SK-N-SH (cell line): ENCODE data around the gene ARHGAP15. TPM values are rescaled to one million over a fixed set of nuclear protein-coding genes. Genes with fewer than 3 reads are reported as not detected.

Experiments used
- CTCF ChIA-PET: fragments of 300-600, 350-600 bp; formaldehyde crosslinking; extraction: SDS; loops from one replicate; lab custom pipeline; 2021; lab: Yijun Ruan, JAX
- POLR2A ChIA-PET: fragments of 350-600 bp; sonication (Branson Sonifier 250); formaldehyde crosslinking; extraction: SDS; loops from one replicate; lab custom pipeline; 2020; ENCODE audit warnings: antibody characterized with exemption, inconsistent platforms; lab: Yijun Ruan, JAX
- DNase-seq: peaks from one replicate; pipeline ENCODE4 v3.0.0; 2012
- H2AFZ ChIP-seq: fragments of 200-600 bp; sonication (generic); 2 replicates; pipeline ENCODE4 v1.8.1; 2016; ENCODE audit warnings: antibody characterized with exemption, mild to moderate bottlenecking, low read depth
- H3F3A ChIP-seq: fragments of 200-600 bp; sonication (generic); replicated peaks from 2 replicates; pipeline ENCODE3; 2016; ENCODE audit warnings: antibody characterized with exemption, mild to moderate bottlenecking; ENCODE audit not compliant: insufficient read depth
- H3K27ac ChIP-seq, 2 experiments: fragments of 200-500 bp in 1 of 2; fragments of 200-600 bp in 1 of 2; sonication (Bioruptor generic) in 1 of 2; sonication (generic), shearing (Covaris generic) in 1 of 2; 2 replicates each; pipeline versions ENCODE4 v1.5.1 to v1.6.1; 2014 to 2016; ENCODE audit warnings: low read depth in 2 of 2, inconsistent platforms in 1 of 2, low read length in 1 of 2, mild to moderate bottlenecking in 1 of 2, mixed read lengths in 1 of 2
- H3K27me3 ChIP-seq: fragments of 200-600 bp; sonication (generic), shearing (Covaris generic); 2 replicates; pipeline ENCODE4 v1.6.1; 2016; ENCODE audit warnings: mixed run types; ENCODE audit not compliant: insufficient read depth
- H3K36me3 ChIP-seq, 2 experiments: fragments of 200-500 bp in 1 of 2; fragments of 200-600 bp in 1 of 2; sonication (Bioruptor generic) in 1 of 2; sonication (generic) in 1 of 2; replicated peaks in 1 of 2; 2 replicates each; pipeline versions ENCODE3 to v1.5.1; 2014 to 2016; ENCODE audit warnings: low read length in 1 of 2, mild to moderate bottlenecking in 1 of 2; ENCODE audit not compliant: insufficient read depth in 2 of 2, control insufficient read depth in 1 of 2
- H3K4me1 ChIP-seq, 2 experiments: fragments of 200-500 bp in 1 of 2; fragments of 200-600 bp in 1 of 2; sonication (Bioruptor generic) in 1 of 2; sonication (generic), shearing (Covaris generic) in 1 of 2; 2 replicates each; pipeline versions ENCODE4 v1.5.1 to v1.6.1; 2014 to 2016; ENCODE audit warnings: low read depth in 1 of 2, low read length in 1 of 2, mixed run types in 1 of 2; ENCODE audit not compliant: insufficient read depth in 2 of 2, control insufficient read depth in 1 of 2
- H3K4me2 ChIP-seq: fragments of 200-600 bp; sonication (generic), shearing (Covaris generic); 2 replicates; pipeline ENCODE4 v1.6.1; 2017; ENCODE audit warnings: mixed run types
- H3K4me3 ChIP-seq, 2 experiments: fragments of 200-500 bp in 1 of 2; fragments of 200-600 bp in 1 of 2; sonication (Bioruptor generic) in 1 of 2; sonication (generic), shearing (Covaris generic) in 1 of 2; 2 replicates each; pipeline versions ENCODE4 v1.5.1 to v1.8.1; 2014 to 2016; ENCODE audit warnings: low read depth in 2 of 2, inconsistent platforms in 1 of 2, low read length in 1 of 2, mild to moderate bottlenecking in 1 of 2, mixed read lengths in 1 of 2, moderate library complexity in 1 of 2
- H3K79me2 ChIP-seq: fragments of 200-600 bp; sonication (generic); 2 replicates; pipeline ENCODE4 v1.8.1; 2017; ENCODE audit warnings: mild to moderate bottlenecking; ENCODE audit not compliant: insufficient read depth
- H3K9ac ChIP-seq: fragments of 200-600 bp; sonication (generic); 2 replicates; pipeline ENCODE4 v1.6.1; 2017; ENCODE audit warnings: mixed run types
- H3K9me2 ChIP-seq: fragments of 200-600 bp; sonication (generic); 2 replicates; pipeline ENCODE4 v1.6.1; 2017; ENCODE audit warnings: mixed run types
- H3K9me3 ChIP-seq: fragments of 200-600 bp; sonication (generic); 2 replicates; pipeline ENCODE4 v1.6.1; 2017; ENCODE audit warnings: mixed run types, mild to moderate bottlenecking, moderate library complexity
- H4K20me1 ChIP-seq: fragments of 200-600 bp; sonication (generic); 2 replicates; pipeline ENCODE4 v1.6.1; 2017; ENCODE audit warnings: mild to moderate bottlenecking, mixed run types; ENCODE audit not compliant: insufficient read depth
- CHD2 ChIP-seq: fragments of 150-350 bp; IDR thresholded peaks from 2 replicates; pipeline ENCODE4 v1.6.1; 2018; ENCODE audit warnings: low read length; ENCODE audit not compliant: partially characterized antibody
- CTCF ChIP-seq: fragments of 200-600 bp; sonication (generic); IDR thresholded peaks from 2 replicates; pipeline ENCODE4 v1.6.1; 2017; ENCODE audit warnings: antibody characterized with exemption, mild to moderate bottlenecking, moderate library complexity
- ELF1 ChIP-seq: IDR thresholded peaks from 2 replicates; pipeline ENCODE4 v1.4.0; 2012
- EZH2phosphoT487 ChIP-seq: fragments of 200-600 bp; sonication (generic); IDR thresholded peaks from 2 replicates; pipeline ENCODE4 v1.6.1; 2017; ENCODE audit warnings: low read depth, mixed run types, mild to moderate bottlenecking, antibody characterized with exemption, moderate library complexity, borderline replicate concordance
- FOSL2 ChIP-seq: IDR thresholded peaks from 2 replicates; pipeline ENCODE4 v1.4.0; 2012; ENCODE audit warnings: low read depth, mild to moderate bottlenecking, moderate library complexity, borderline replicate concordance
- GABPA ChIP-seq: IDR thresholded peaks from 2 replicates; pipeline ENCODE4 v1.4.0; 2012; ENCODE audit warnings: low read depth, mild to moderate bottlenecking
- IRF3 ChIP-seq: fragments of 150-350 bp; IDR thresholded peaks from 2 replicates; pipeline ENCODE4 v1.6.1; 2016; ENCODE audit warnings: mild to moderate bottlenecking, low read depth, low read length
- MEF2A ChIP-seq: IDR thresholded peaks from 2 replicates; pipeline ENCODE4 v1.4.0; 2012; ENCODE audit warnings: low read depth, borderline replicate concordance
- MXI1 ChIP-seq: IDR thresholded peaks from 2 replicates; pipeline ENCODE4 v1.6.1; 2012; ENCODE audit warnings: mild to moderate bottlenecking, low read depth, low read length, improper control_type of control experiment
- RAD21 ChIP-seq: IDR thresholded peaks from 2 replicates; pipeline ENCODE4 v1.6.1; 2012; ENCODE audit warnings: mild to moderate bottlenecking, low read length
- REST ChIP-seq: IDR thresholded peaks from 2 replicates; pipeline ENCODE4 v1.6.1; 2012; ENCODE audit warnings: mild to moderate bottlenecking, low read depth, low read length, moderate library complexity
- RXRA ChIP-seq: IDR thresholded peaks from 2 replicates; pipeline ENCODE4 v1.4.0; 2012; ENCODE audit warnings: low read depth, mild to moderate bottlenecking, borderline replicate concordance
- TAF1 ChIP-seq: IDR thresholded peaks from 2 replicates; pipeline ENCODE4 v1.6.1; 2012; ENCODE audit warnings: low read depth, mild to moderate bottlenecking, low read length, moderate library complexity, borderline replicate concordance
- TCF12 ChIP-seq: IDR thresholded peaks from 2 replicates; pipeline ENCODE4 v1.4.0; 2012
- TEAD4 ChIP-seq: IDR thresholded peaks from 2 replicates; pipeline ENCODE4 v1.4.0; 2012; ENCODE audit warnings: mild to moderate bottlenecking, borderline replicate concordance; ENCODE audit not compliant: insufficient read depth
- USF1 ChIP-seq: IDR thresholded peaks from 2 replicates; pipeline ENCODE4 v1.4.0; 2012; ENCODE audit warnings: low read depth, borderline replicate concordance
- YY1 ChIP-seq: IDR thresholded peaks from 2 replicates; pipeline ENCODE4 v1.4.0; 2012; ENCODE audit warnings: low read depth, mild to moderate bottlenecking
- ZBTB33 ChIP-seq: IDR thresholded peaks from 2 replicates; pipeline ENCODE4 v1.4.0; 2012; ENCODE audit warnings: low read depth, borderline replicate concordance
- WGBS: methylation state at CpG from one replicate; pipeline ENCODE4 v1.1.6; 2017; ENCODE audit warnings: low lambda C conversion rate; 5-methylcytosine and 5-hydroxymethylcytosine counted together
- polyA plus RNA-seq, 3 experiments: library from polyadenylated mRNA; depleted of rRNA; stranded (reverse); fragments of >200 nt; gene quantifications; 2 replicates each; pipeline ENCODE4 v1.2.3, GENCODE V29; 2012

Gene ARHGAP15
- polyA plus RNA-seq, 1 of the 3 experiments (the other 2 are of a cell fraction): not detected

- CTCF ChIA-PET: no interaction called here
- Histone ChIP-seq H3K36me3 (no peaks in the 10 kb centered on the region), H3K27ac (no peak overlapping the region), H3F3A (no peaks in the 10 kb centered on the region), H2AFZ (no peak overlapping the region), H4K20me1 (no peaks in the 10 kb centered on the region), H3K4me2 (no peak overlapping the region), H3K4me1 (peaks cover 0 to 9% of the 10 kb centered on the region in 2 experiments; a peak in 2 of 4 replicates), H3K79me2 (no peaks in the 10 kb centered on the region), H3K9me2 (no peaks in the 10 kb centered on the region), H3K27me3 (no peaks in the 10 kb centered on the region), H3K9me3 (no peaks in the 10 kb centered on the region), H3K9ac (no peak overlapping the region), H3K4me3 (no peak overlapping the region)
- TF ChIP-seq TAF1 (no peak), CTCF (no peak), YY1 (no peak), FOSL2 (no peak), IRF3 (no peak), RXRA (no peak), MXI1 (no peak), EZH2phosphoT487 (no peak), MEF2A (no peak), REST (no peak), TCF12 (no peak), ELF1 (no peak), TEAD4 (no peak), ZBTB33 (no peak), CHD2 (no peak), GABPA (no peak), RAD21 (no peak), USF1 (no peak)
- 83% methylated on average over 3 of the region's 3 CpGs for WGBS
- no peak for DNase-seq
- POLR2A ChIA-PET: no interaction called here
These were observed 390.3 kb downstream of the ARHGAP15 start for GRCh38 chr2:143519521-143519920.
